ENCODE measurements around the gene LYST. TPM values are rescaled to one million over a fixed set of nuclear protein-coding genes. Genes with fewer than 3 reads are reported as not detected.
"Not testable (repeated sequence)": the region's sequence is repeated elsewhere in the genome, so short reads cannot be mapped to it uniquely, and the experiment has no call there.

The LYST gene
- total and polyA plus RNA-seq, 7 donors: 6.6 to 53.2 (median 21.9) TPM

GRCh38 chr1:235791532-235792060 is 75.1 kb downstream of the LYST start:
- 25 to 75% methylated on average over 7 of the region's 7 CpGs for WGBS, 2 donors
- intact Hi-C loops (cut with DNase I): no loop called here
- DNase-seq: no peak
- TF ChIP-seq POLR2A (IDR thresholded peaks at IDR 0.05): no peak
- no peak for TF ChIP-seq EP300 (IDR thresholded peaks at IDR 0.05)
- TF ChIP-seq CTCF (IDR thresholded peaks at IDR 0.05): no peak
- no peak for TF ChIP-seq POLR2AphosphoS5 (IDR thresholded peaks at IDR 0.05)
- H3K27ac ChIP-seq: no peak overlapping the region
- no peaks in the 10 kb centered on the region for H3K4me1 ChIP-seq
- peaks cover 4 to 68% (median 13%) of the 10 kb centered on the region in 4 donors for H3K36me3 ChIP-seq
- no peak overlapping the region for H3K4me3 ChIP-seq
- H3K27me3 ChIP-seq: no peaks in the 10 kb centered on the region
- no peaks in the 10 kb centered on the region for H3K9me3 ChIP-seq

GRCh38 chr1:235790123-235790522 is 76.6 kb downstream of the LYST start:
- Histone ChIP-seq H3K36me3 (peaks cover 4 to 71% (median 13%) of the 10 kb centered on the region in 4 donors), H3K27ac (no peak overlapping the region)

GRCh38 chr1:235786227-235786898 is 80.3 kb downstream of the LYST start:
- H3K27me3 ChIP-seq, H3K4me3 ChIP-seq, DNase-seq, H3K9me3 ChIP-seq, H3K4me1 ChIP-seq, H3K27ac ChIP-seq: not testable (repeated sequence)
- 96 to 98% methylated on average over 8 of the region's 8 CpGs for WGBS, 2 donors
- intact Hi-C loops (cut with DNase I): loop anchor here (10.0 kb wide), 1 partner anchor 188 kb away; no protein-coding TSS in a partner anchor
- peaks cover 3 to 53% (median 7%) of the 10 kb centered on the region in 4 donors for H3K36me3 ChIP-seq

More at GRCh38 chr1:235790123-235790522, 76.6 kb downstream of the LYST start:
- TF ChIP-seq POLR2AphosphoS5 (IDR thresholded peaks at IDR 0.05): no peak
- TF ChIP-seq CTCF (IDR thresholded peaks at IDR 0.05): no peak
- TF ChIP-seq EP300 (IDR thresholded peaks at IDR 0.05): no peak
- TF ChIP-seq POLR2A (IDR thresholded peaks at IDR 0.05): no peak
- no peaks in the 10 kb centered on the region for H3K4me1 ChIP-seq
- H3K4me3 ChIP-seq: no peak overlapping the region
- intact Hi-C loops (cut with DNase I): no loop called here
- no peaks in the 10 kb centered on the region for H3K9me3 ChIP-seq
- no peaks in the 10 kb centered on the region for H3K27me3 ChIP-seq
- DNase-seq: no peak

- Histone ChIP-seq H3K9me3 (no peaks in the 10 kb centered on the region), H3K4me3 (no peak overlapping the region), H3K4me1 (no peaks in the 10 kb centered on the region), H3K27me3 (no peaks in the 10 kb centered on the region), H3K27ac (no peak overlapping the region), H3K36me3 (peaks cover 0 to 51% (median 2%) of the 10 kb centered on the region in 4 donors)
- intact Hi-C loops (cut with DNase I): loop anchor here (5.0 to 10.0 kb wide), 2 partner anchors 190 to 273 kb away; no protein-coding TSS in a partner anchor
- no peak for DNase-seq
- TF ChIP-seq POLR2AphosphoS5 (IDR thresholded peaks at IDR 0.05): no peak
- TF ChIP-seq POLR2A (IDR thresholded peaks at IDR 0.05): no peak
- WGBS, 2 donors: 55 to 77% methylated on average over 2 of the region's 2 CpGs
Measured at GRCh38 chr1:235784950-235785349, 81.8 kb downstream of the LYST start.

- H3K4me1 ChIP-seq: no peaks in the 10 kb centered on the region
- no peak overlapping the region for H3K27ac ChIP-seq
- H3K4me3 ChIP-seq: no peak overlapping the region
- H3K9me3 ChIP-seq: no peaks in the 10 kb centered on the region
- 24 to 26% methylated on average over 8 of the region's 8 CpGs for WGBS, 2 donors
- TF ChIP-seq EP300 (IDR thresholded peaks at IDR 0.05): no peak
- peak in 1 of 4 experiments; percentile 33 for TF ChIP-seq CTCF (IDR thresholded peaks at IDR 0.05)
- intact Hi-C loops (cut with DNase I): loop anchor here (5.0 to 10.0 kb wide), 2 partner anchors 192 to 271 kb away; no protein-coding TSS in a partner anchor
- peaks cover 0 to 43% (median 0%) of the 10 kb centered on the region in 4 donors for H3K36me3 ChIP-seq
- DNase-seq: no peak
- no peaks in the 10 kb centered on the region for H3K27me3 ChIP-seq
Measured at GRCh38 chr1:235783148-235783776, 83.4 kb downstream of the LYST start.

Data from sigmoid colon (tissue), 7 donors.